ENCODE measurements around the gene PIH1D1.

PIH1D1 gene

GRCh38 chr19:49451430-49452181, at the start of gene PIH1D1:
Gene PIH1D1 (minus strand): TSS chr19:49451814. CDS start chr19:49451574, 240 bp downstream.
- Histone ChIP-seq H3F3A (ENCODE audit: control insufficient read depth, insufficient read depth) (peaks cover 11% of the 10 kb centered on the region), H3K4me1 (ENCODE audit: control insufficient read depth, low read length) (peaks cover 27% of the 10 kb centered on the region), H3K4me2 (ENCODE audit: low read length) (peak within 1 kb of the TSS; percentile 93), H3K27ac (ENCODE audit: low read depth, low read length) (peak within 1 kb of the TSS; percentile 94), H3K9me2 (replicated peaks; ENCODE audit: control insufficient read depth, low read length) (no peaks in the 10 kb centered on the region), H3K79me2 (ENCODE audit: control insufficient read depth, low read length) (peaks cover 64% of the 10 kb centered on the region), H4K20me1 (ENCODE audit: control insufficient read depth, insufficient read depth, low read depth, low read length) (no peaks in the 10 kb centered on the region; the same call in 1 of the 2 replicates), H3K27me3 (ENCODE audit: control insufficient read depth, low read length) (no peaks in the 10 kb centered on the region), H3K4me3 (ENCODE audit: low read length) (peak within 1 kb of the TSS; percentile 99), H3K36me3 (ENCODE audit: control insufficient read depth, low read length) (peaks cover 59% of the 10 kb centered on the region), H3K9me3 (ENCODE audit: control insufficient read depth, insufficient read depth, low read length) (no peaks in the 10 kb centered on the region)
- TF ChIP-seq CTCF (IDR thresholded peaks at IDR 0.05; ENCODE audit: low read depth, low read length, poor library complexity, severe bottlenecking) = no peak
- no peak for TF ChIP-seq EZH2phosphoT487 (IDR thresholded peaks at IDR 0.05; ENCODE audit: borderline replicate concordance, low read length)

GRCh38 chr19:49499030-49499670, 47.5 kb upstream of the PIH1D1 start:
- Histone ChIP-seq H4K20me1 (ENCODE audit: control insufficient read depth, insufficient read depth, low read depth, low read length) (peaks cover 14% of the 10 kb centered on the region; the same call in 1 of the 2 replicates), H3K4me3 (ENCODE audit: low read length) (peak overlapping the region; percentile 94), H3K4me2 (ENCODE audit: low read length) (peak overlapping the region; percentile 83), H3K27me3 (ENCODE audit: control insufficient read depth, low read length) (no peaks in the 10 kb centered on the region), H3K4me1 (ENCODE audit: control insufficient read depth, low read length) (peaks cover 59% of the 10 kb centered on the region), H3K9me3 (ENCODE audit: control insufficient read depth, insufficient read depth, low read length) (no peaks in the 10 kb centered on the region), H3K79me2 (ENCODE audit: control insufficient read depth, low read length) (peaks cover 34% of the 10 kb centered on the region), H3K36me3 (ENCODE audit: control insufficient read depth, low read length) (peaks cover 43% of the 10 kb centered on the region), H3F3A (ENCODE audit: control insufficient read depth, insufficient read depth) (peaks cover 58% of the 10 kb centered on the region), H3K27ac (ENCODE audit: low read depth, low read length) (peak overlapping the region; percentile 73), H3K9me2 (replicated peaks; ENCODE audit: control insufficient read depth, low read length) (no peaks in the 10 kb centered on the region)
- TF ChIP-seq EZH2phosphoT487 (IDR thresholded peaks at IDR 0.05; ENCODE audit: borderline replicate concordance, low read length) = no peak
- no peak for TF ChIP-seq CTCF (IDR thresholded peaks at IDR 0.05; ENCODE audit: low read depth, low read length, poor library complexity, severe bottlenecking)

GRCh38 chr19:49498475-49498874, 46.9 kb upstream of the PIH1D1 start:
- peaks cover 63% of the 10 kb centered on the region for H3F3A ChIP-seq (ENCODE audit: control insufficient read depth, insufficient read depth)
- peaks cover 43% of the 10 kb centered on the region for H3K36me3 ChIP-seq (ENCODE audit: control insufficient read depth, low read length)
- peaks cover 14% of the 10 kb centered on the region; the same call in 1 of the 2 replicates for H4K20me1 ChIP-seq (ENCODE audit: control insufficient read depth, insufficient read depth, low read depth, low read length)
- H3K27ac ChIP-seq (ENCODE audit: low read depth, low read length) = no peak overlapping the region
- peak overlapping the region; percentile 94 for H3K4me3 ChIP-seq (ENCODE audit: low read length)
- peaks cover 34% of the 10 kb centered on the region for H3K79me2 ChIP-seq (ENCODE audit: control insufficient read depth, low read length)
- H3K4me1 ChIP-seq (ENCODE audit: control insufficient read depth, low read length) = peaks cover 64% of the 10 kb centered on the region
- TF ChIP-seq CTCF (IDR thresholded peaks at IDR 0.05; ENCODE audit: low read depth, low read length, poor library complexity, severe bottlenecking) = no peak
- TF ChIP-seq EZH2phosphoT487 (IDR thresholded peaks at IDR 0.05; ENCODE audit: borderline replicate concordance, low read length) = no peak
- H3K27me3 ChIP-seq (ENCODE audit: control insufficient read depth, low read length) = no peaks in the 10 kb centered on the region
- H3K4me2 ChIP-seq (ENCODE audit: low read length) = peak overlapping the region; percentile 83
- no peaks in the 10 kb centered on the region for H3K9me2 ChIP-seq (replicated peaks; ENCODE audit: control insufficient read depth, low read length)
- H3K9me3 ChIP-seq (ENCODE audit: control insufficient read depth, insufficient read depth, low read length) = no peaks in the 10 kb centered on the region
